HepG2 (cell line): ENCODE data around the gene ACACB.

Experiments used
- CREM ChIP-seq, 2 experiments: sonication (generic) in 1 of 2; formaldehyde crosslinking in 1 of 2; IDR thresholded peaks; 2 replicates each; pipeline versions ENCODE4 v1.4.0 to v1.6.1; 2016 to 2020; ENCODE audit warnings: antibody characterized with exemption in 1 of 2, mild to moderate bottlenecking in 1 of 2, missing genetic modification reagents in 1 of 2
- HMG20A ChIP-seq: IDR thresholded peaks from 2 replicates; pipeline ENCODE4 v1.6.1; 2016; ENCODE audit warnings: borderline replicate concordance
- POLR2A ChIP-seq, 2 experiments: IDR thresholded peaks; 2 replicates each; pipeline ENCODE4 v1.6.1; 2011; ENCODE audit warnings: low read depth in 2 of 2, low read length in 2 of 2, mild to moderate bottlenecking in 1 of 2, moderate library complexity in 1 of 2; ENCODE audit not compliant: insufficient read depth in 1 of 2
- ZNF274 ChIP-seq: sonication (generic); formaldehyde crosslinking; IDR thresholded peaks from 2 replicates; pipeline ENCODE4 v1.5.1; 2020; ENCODE audit warnings: mild to moderate bottlenecking, missing genetic modification reagents
- ZNF318 ChIP-seq: sonication (generic); formaldehyde crosslinking; IDR thresholded peaks from 2 replicates; pipeline ENCODE4 v1.4.0; 2020; ENCODE audit warnings: mild to moderate bottlenecking, missing genetic modification reagents

- TF ChIP-seq ZNF318 (CRISPR knock-in tag) (no peak), POLR2A (IDR thresholded peaks at IDR 0.05; ENCODE audit: insufficient read depth in 1 of 2, low read depth in 2 of 2, low read length in 2 of 2) (no peak), HMG20A (CRISPR knock-in tag) (no peak), CREM (IDR thresholded peaks at IDR 0.05) (no peak), CREM (CRISPR knock-in tag; IDR thresholded peaks at IDR 0.05) (no peak), ZNF274 (CRISPR knock-in tag) (no peak)
Observed at GRCh38 chr12:109309381-109310246, 193.2 kb downstream of the ACACB start.
